Glutamatergic neuron (in vitro differentiated cells): ENCODE measurements around the gene PRSS36. TPM values are rescaled to one million over a fixed set of nuclear protein-coding genes. Genes with fewer than 3 reads are reported as not detected.

ENCODE experiments used
- DNase-seq: peaks from one replicate; pipeline ENCODE4 v3.0.0; 2022
- H3K27ac Mint-ChIP-seq: one replicate; pipeline ENCODE4 v1.8.0; 2020; ENCODE audit warnings: mild to moderate bottlenecking, mixed read lengths, inconsistent platforms; ENCODE audit not compliant: unreplicated experiment
- H3K27me3 Mint-ChIP-seq: one replicate; pipeline ENCODE4 v1.8.0; 2020; ENCODE audit warnings: mild to moderate bottlenecking, moderate library complexity, mixed read lengths, inconsistent platforms; ENCODE audit not compliant: unreplicated experiment
- H3K36me3 Mint-ChIP-seq: one replicate; pipeline ENCODE4 v1.8.0; 2020; ENCODE audit warnings: mild to moderate bottlenecking, mixed read lengths, inconsistent platforms; ENCODE audit not compliant: unreplicated experiment
- H3K4me1 Mint-ChIP-seq: one replicate; pipeline ENCODE4 v1.8.0; 2020; ENCODE audit warnings: mild to moderate bottlenecking, low read depth, mixed read lengths, inconsistent platforms; ENCODE audit not compliant: unreplicated experiment
- H3K4me3 Mint-ChIP-seq: one replicate; pipeline ENCODE4 v1.8.0; 2020; ENCODE audit warnings: mild to moderate bottlenecking, mixed read lengths, inconsistent platforms; ENCODE audit not compliant: unreplicated experiment
- H3K9me3 Mint-ChIP-seq: one replicate; pipeline ENCODE4 v1.8.0; 2020; ENCODE audit warnings: mild to moderate bottlenecking, moderate library complexity, mixed read lengths, inconsistent platforms; ENCODE audit not compliant: unreplicated experiment
- CTCF ChIP-seq: fragments of 200-600 bp; sonication (generic); IDR thresholded peaks from one replicate; pipeline ENCODE4 v1.5.0; 2021; ENCODE audit not compliant: partially characterized antibody, unreplicated experiment
- total RNA-seq: library from RNA; stranded (reverse); fragmentation: NEBNext Ultra II Directional; extraction: Animal tissue kit (Norgen Biotek cat#: 25700); gene quantifications from one replicate; pipeline ENCODE4 v1.2.1, GENCODE V29; 2021; ENCODE audit not compliant: unreplicated experiment

Gene PRSS36
- total RNA-seq, 1 donor from 2014 or later = 0.61 TPM

GRCh38 chr16:31093132-31093703 lies 56.6 kb downstream of the PRSS36 start:
- peak overlapping the region; percentile 99 for H3K4me3 Mint-ChIP-seq
- H3K4me1 Mint-ChIP-seq = peaks cover 4% of the 10 kb centered on the region
- H3K9me3 Mint-ChIP-seq = peaks cover 9% of the 10 kb centered on the region
- peak; percentile 68 for DNase-seq
- H3K36me3 Mint-ChIP-seq = no peaks in the 10 kb centered on the region
- peak overlapping the region; percentile 89 for H3K27ac Mint-ChIP-seq
- H3K27me3 Mint-ChIP-seq = peaks cover 13% of the 10 kb centered on the region
- no peak for TF ChIP-seq CTCF

GRCh38 chr16:31092330-31092729 lies 57.5 kb downstream of the PRSS36 start:
- H3K4me1 Mint-ChIP-seq = peaks cover 4% of the 10 kb centered on the region
- peak overlapping the region; percentile 99 for H3K4me3 Mint-ChIP-seq
- H3K27ac Mint-ChIP-seq = peak overlapping the region; percentile 71
- TF ChIP-seq CTCF = no peak
- no peak for DNase-seq
- peaks cover 13% of the 10 kb centered on the region for H3K27me3 Mint-ChIP-seq
- H3K9me3 Mint-ChIP-seq = peaks cover 9% of the 10 kb centered on the region
- H3K36me3 Mint-ChIP-seq = no peaks in the 10 kb centered on the region

GRCh38 chr16:31090540-31090939 lies 59.3 kb downstream of the PRSS36 start:
- H3K9me3 Mint-ChIP-seq = peaks cover 9% of the 10 kb centered on the region
- H3K27ac Mint-ChIP-seq = no peak overlapping the region

GRCh38 chr16:31089199-31089598 lies 60.7 kb downstream of the PRSS36 start:
- H3K4me1 Mint-ChIP-seq = peaks cover 12% of the 10 kb centered on the region
- no peak for TF ChIP-seq CTCF
- H3K27ac Mint-ChIP-seq = no peak overlapping the region
- H3K4me3 Mint-ChIP-seq = no peak overlapping the region
- DNase-seq = no peak
- H3K9me3 Mint-ChIP-seq = peaks cover 9% of the 10 kb centered on the region
- H3K27me3 Mint-ChIP-seq = peaks cover 13% of the 10 kb centered on the region
- no peaks in the 10 kb centered on the region for H3K36me3 Mint-ChIP-seq

More at GRCh38 chr16:31090540-31090939, 59.3 kb downstream of the PRSS36 start:
- Mint-ChIP-seq H3K4me1 (peaks cover 8% of the 10 kb centered on the region), H3K4me3 (no peak overlapping the region), H3K36me3 (no peaks in the 10 kb centered on the region), H3K27me3 (peaks cover 12% of the 10 kb centered on the region)
- no peak for TF ChIP-seq CTCF
- no peak for DNase-seq

Other genes starting within 250 kb of the PRSS36 start
- gene FBXL19, start 226.5 kb downstream of the PRSS36 start, total RNA-seq = 76.8 TPM
- gene ORAI3, start 201.0 kb downstream of the PRSS36 start, total RNA-seq = 5.1 TPM
- 24.3 TPM for gene SETD1A, start 192.3 kb downstream of the PRSS36 start, total RNA-seq
- 2.0 TPM for gene HSD3B7, start 164.9 kb downstream of the PRSS36 start, total RNA-seq
- gene STX1B, start 139.4 kb downstream of the PRSS36 start, total RNA-seq = 51.6 TPM
- 23.4 TPM for gene STX4, start 116.5 kb downstream of the PRSS36 start, total RNA-seq
- gene ZNF668, start 75.8 kb downstream of the PRSS36 start, total RNA-seq = 15.5 TPM
- gene ZNF646, start 75.6 kb downstream of the PRSS36 start, total RNA-seq = 33.1 TPM
- gene PRSS53, start 61.1 kb downstream of the PRSS36 start, total RNA-seq = 20.4 TPM
- 152 TPM for gene VKORC1, start 55.3 kb downstream of the PRSS36 start, total RNA-seq
- 62.4 TPM for gene BCKDK, start 41.7 kb downstream of the PRSS36 start, total RNA-seq
- 61.2 TPM for gene KAT8, start 32.4 kb downstream of the PRSS36 start, total RNA-seq
- gene PRSS8, start 14.3 kb downstream of the PRSS36 start, total RNA-seq = not detected
- 473 TPM for gene FUS, start 30.1 kb upstream of the PRSS36 start, total RNA-seq
- gene PYCARD, start 52.7 kb upstream of the PRSS36 start, total RNA-seq = 0.71 TPM
- gene TRIM72, start 64.1 kb upstream of the PRSS36 start, total RNA-seq = 0.10 TPM
- gene PYDC1, start 67.1 kb upstream of the PRSS36 start, total RNA-seq = not detected
- not detected for gene ITGAM, start 109.9 kb upstream of the PRSS36 start, total RNA-seq
- not detected for gene ITGAX, start 205.1 kb upstream of the PRSS36 start, total RNA-seq
- not detected for gene ITGAD, start 243.3 kb upstream of the PRSS36 start, total RNA-seq